ENCODE measurements around the gene PRKD2. TPM values are rescaled to one million over a fixed set of nuclear protein-coding genes. Genes with fewer than 3 reads are reported as not detected.

Gene PRKD2
- total and polyA plus RNA-seq, 10 of the 15 experiments (the other 5 are each of a cell fraction or from before 2014, with no cell fraction given) = 2.3 to 98.8 (median 32.9) TPM

- intact Hi-C loops (cut with micrococcal nuclease; ENCODE audit: unreplicated experiment) (no loop called here), in situ Hi-C loops (cut with MboI) (no loop called here)
- FAIRE-seq (no peak), DNase-seq (ENCODE audit: low read depth, low spot score) (no peak), ATAC-seq (no peak)
- H3K4me1 ChIP-seq (ENCODE audit: control insufficient read depth, insufficient read depth, low read length) = peaks cover 14% of the 10 kb centered on the region
- 93% methylated on average over 14 of the region's 14 CpGs for WGBS (ENCODE audit: insufficient coverage, insufficient replicate concordance, low lambda C conversion rate, missing lambda C conversion rate)
- no peak for TF ChIP-seq ESRRA (IDR thresholded peaks at IDR 0.05; ENCODE audit: low read length)
- TF ChIP-seq FOXM1 (IDR thresholded peaks at IDR 0.05; ENCODE audit: low read depth, low read length) = no peak
- no peak for TF ChIP-seq E2F4 (IDR thresholded peaks at IDR 0.05; ENCODE audit: low read depth, low read length)
- TF ChIP-seq FOS (IDR thresholded peaks at IDR 0.05; ENCODE audit: borderline replicate concordance, extremely low read depth, insufficient read length) = no peak
- no peak for TF ChIP-seq PAX8 (IDR thresholded peaks at IDR 0.05)
- no peak for TF ChIP-seq POLR2AphosphoS5 (IDR thresholded peaks at IDR 0.05; ENCODE audit: low read length)
- no peak for TF ChIP-seq ELK1 (IDR thresholded peaks at IDR 0.05; ENCODE audit: low read depth, low read length)
- TF ChIP-seq STAT3 (IDR thresholded peaks at IDR 0.05; ENCODE audit: low read depth, low read length) = no peak
- no peak for TF ChIP-seq ZBTB33 (IDR thresholded peaks at IDR 0.05)
- no peak for TF ChIP-seq NR2C2 (IDR thresholded peaks at IDR 0.05; ENCODE audit: borderline replicate concordance, control insufficient read depth, insufficient read length, low read depth)
- no peak overlapping the region for H2AFZ ChIP-seq (ENCODE audit: control insufficient read depth, low read depth, low read length)
- CTCF ChIA-PET = interaction anchor here (0.6 to 1.2 kb wide), 2 partner anchors 10 to 714 kb away, joined by 3 to 4 read pairs; no protein-coding TSS in a partner anchor
- no TSS peak for BruUV-seq (replicated peaks)
- SMC1A ChIA-PET (ENCODE audit: uncharacterized antibody, unreplicated experiment) = no interaction called here
- POLR2A ChIA-PET = no interaction called here
- H3K9ac ChIP-seq (ENCODE audit: control insufficient read depth, insufficient read depth, low read length) = no peak overlapping the region
- RAD21 ChIA-PET (ENCODE audit: unreplicated experiment) = no interaction called here
- peaks cover 48% of the 10 kb centered on the region for H3K79me2 ChIP-seq (ENCODE audit: control insufficient read depth, insufficient read depth, low read length)
- H3K27me3 ChIP-seq (replicated peaks in 1 of 2; ENCODE audit: control insufficient read depth in 2 of 2, insufficient read depth in 2 of 2, low read length in 1 of 2) = no peaks in the 10 kb centered on the region
- no peaks in the 10 kb centered on the region for H3K9me3 ChIP-seq (replicated peaks; ENCODE audit: control insufficient read depth, insufficient read depth, low read length)
- H3K27ac ChIP-seq (ENCODE audit: control insufficient read depth, insufficient read depth) = no peak overlapping the region
- no peak overlapping the region for H3K4me3 ChIP-seq
- peaks cover 5 to 28% of the 10 kb centered on the region in 2 experiments for H3K36me3 ChIP-seq (ENCODE audit: control insufficient read depth in 2 of 2, insufficient read depth in 2 of 2, low read length in 1 of 2)
- H3K4me2 ChIP-seq (ENCODE audit: control insufficient read depth, insufficient read depth) = no peak overlapping the region
- peaks cover 8% of the 10 kb centered on the region for H4K20me1 ChIP-seq (ENCODE audit: control insufficient read depth, insufficient read depth)
These were observed 22.4 kb upstream of the PRKD2 start for GRCh38 chr19:46739290-46739771.

Measured in GM12878 (cell line).